Lower lobe of right lung (tissue), 2 donors: Measurements from ENCODE around the gene FHAD1. TPM values are rescaled to one million over a fixed set of nuclear protein-coding genes. Genes with fewer than 3 reads are reported as not detected.

Source experiments
- ATAC-seq, 2 donors: fragments of 200-7000 bp; cut with Tn5 transposase; one replicate each; pipeline ENCODE4 v1.9.1; 2020 to 2022; ENCODE audit warnings: mild to moderate bottlenecking in 2 of 2, moderate library complexity in 2 of 2
- DNase-seq: peaks from one replicate; pipeline ENCODE4 v3.0.0-alpha.2; 2020
- H3K27ac ChIP-seq: fragments of 200-600 bp; one replicate; pipeline ENCODE4 v1.8.0; 2022
- H3K27me3 ChIP-seq: fragments of 200-600 bp; one replicate; pipeline ENCODE4 v1.8.0; 2022; ENCODE audit warnings: low read depth
- H3K36me3 ChIP-seq: fragments of 200-600 bp; one replicate; pipeline ENCODE4 v1.8.0; 2022; ENCODE audit warnings: mild to moderate bottlenecking
- H3K4me1 ChIP-seq: fragments of 200-600 bp; one replicate; pipeline ENCODE4 v1.8.0; 2022
- H3K4me3 ChIP-seq: fragments of 200-600 bp; one replicate; pipeline ENCODE4 v1.8.0; 2022; ENCODE audit warnings: mild to moderate bottlenecking
- H3K9me3 ChIP-seq: fragments of 200-600 bp; one replicate; pipeline ENCODE4 v1.8.0; 2022
- CTCF ChIP-seq: fragments of 200-600 bp; IDR thresholded peaks from one replicate; pipeline ENCODE4 v1.8.0; 2022; ENCODE audit warnings: antibody characterized with exemption, mild to moderate bottlenecking
- intact Hi-C: fragments of 100-400 bp; cut with DNase I; formaldehyde crosslinking; loops from one replicate; pipeline ENCODE4 v1.11.0; 2022
- total RNA-seq: library from RNA; stranded (reverse); fragmentation: NEBNext Ultra II Directional; extraction: Animal tissue kit (Norgen Biotek cat#: 25700); gene quantifications from one replicate; pipeline ENCODE4 v1.2.1, GENCODE V29; 2021
- donor health status: DM: no; HTN: yes; CAD: no; lungs with severe emphysema.

The FHAD1 gene
- total RNA-seq, 1 donor from 2014 or later = 14.3 TPM

- Histone ChIP-seq H3K27me3 (no peaks in the 10 kb centered on the region), H3K4me3 (no peak overlapping the region), H3K9me3 (no peaks in the 10 kb centered on the region), H3K36me3 (peaks cover 11% of the 10 kb centered on the region), H3K27ac (no peak overlapping the region), H3K4me1 (peaks cover 56% of the 10 kb centered on the region)
- DNase-seq (no peak), ATAC-seq (no peak)
- intact Hi-C loops = no loop called here
- TF ChIP-seq CTCF = no peak
Measured at GRCh38 chr1:15420853-15421465, 173.9 kb downstream of the FHAD1 start.

DNA sequence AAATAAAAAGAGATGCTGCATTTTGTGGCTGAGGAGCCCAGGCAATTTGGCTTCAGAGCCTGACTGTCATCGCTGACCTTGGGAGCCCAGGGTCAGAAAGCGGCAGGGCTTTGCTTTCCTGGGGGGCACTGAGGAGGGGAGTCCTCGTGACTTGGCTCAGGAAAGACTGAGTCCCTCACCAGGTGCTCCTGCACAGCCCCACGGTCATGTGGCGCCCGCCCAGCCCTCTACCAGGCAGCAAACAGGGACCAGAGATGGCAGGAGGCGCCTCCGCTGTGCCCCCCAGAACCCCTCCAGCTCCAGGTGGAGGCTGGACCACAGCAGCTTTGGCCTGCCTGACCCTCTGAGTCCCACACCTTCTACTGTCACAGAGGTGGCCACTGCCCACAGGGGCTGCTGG, 175.8 kb downstream of the FHAD1 start:
- Histone ChIP-seq H3K27ac (no peak overlapping the region), H3K4me3 (no peak overlapping the region), H3K27me3 (no peaks in the 10 kb centered on the region), H3K4me1 (peaks cover 37% of the 10 kb centered on the region), H3K9me3 (no peaks in the 10 kb centered on the region), H3K36me3 (peaks cover 29% of the 10 kb centered on the region)
- no peak for TF ChIP-seq CTCF
- DNase-seq (no peak), ATAC-seq (no peak)
- intact Hi-C loops = no loop called here

GRCh38 chr1:15423355-15424077, 176.5 kb downstream of the FHAD1 start:
- Histone ChIP-seq H3K36me3 (peaks cover 33% of the 10 kb centered on the region), H3K27me3 (no peaks in the 10 kb centered on the region), H3K4me3 (no peak overlapping the region), H3K4me1 (peaks cover 34% of the 10 kb centered on the region), H3K27ac (no peak overlapping the region), H3K9me3 (no peaks in the 10 kb centered on the region)
- DNase-seq (no peak), ATAC-seq (no peak)
- TF ChIP-seq CTCF = no peak
- intact Hi-C loops = no loop called here

DNA sequence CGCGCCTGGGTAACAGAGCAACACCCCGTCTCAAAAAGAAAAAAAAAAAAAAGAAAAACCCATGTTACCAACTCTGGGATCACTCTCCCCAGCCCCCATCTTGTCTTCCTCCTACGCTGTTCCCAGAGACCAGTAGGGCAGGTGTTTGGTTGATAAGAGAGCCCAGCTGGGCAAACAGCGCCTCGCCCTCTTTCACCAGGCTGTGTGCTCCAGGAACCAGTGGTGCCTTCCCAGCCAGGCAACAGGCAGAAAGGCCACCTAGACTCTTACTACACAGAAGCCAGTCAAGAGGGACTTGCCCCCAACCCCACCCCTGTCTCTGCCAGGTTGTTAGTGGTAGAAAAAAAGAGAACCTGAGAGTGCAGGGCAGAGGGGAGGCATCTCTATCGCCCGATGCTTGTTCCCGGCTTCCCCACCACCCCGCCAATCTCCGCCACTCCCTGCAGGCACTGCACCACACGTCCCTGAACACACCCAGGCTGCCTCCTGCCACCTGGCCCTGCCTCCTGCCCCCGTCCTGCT, 177.2 kb downstream of the FHAD1 start:
- Histone ChIP-seq H3K27ac (no peak overlapping the region), H3K4me3 (no peak overlapping the region), H3K27me3 (no peaks in the 10 kb centered on the region), H3K9me3 (no peaks in the 10 kb centered on the region), H3K36me3 (peaks cover 40% of the 10 kb centered on the region), H3K4me1 (peaks cover 27% of the 10 kb centered on the region)
- ATAC-seq = peak; percentile 43 to 72
- peak; percentile 69 for DNase-seq
- intact Hi-C loops = no loop called here
- no peak for TF ChIP-seq CTCF

- no peak overlapping the region for H3K27ac ChIP-seq
- no peak for DNase-seq
- intact Hi-C loops = no loop called here
Measured at GRCh38 chr1:15424981-15425380, 178.0 kb downstream of the FHAD1 start.

More at GRCh38 chr1:15424981-15425380, 178.0 kb downstream of the FHAD1 start:
- no peak for ATAC-seq
- no peak for TF ChIP-seq CTCF
- Histone ChIP-seq H3K27me3 (no peaks in the 10 kb centered on the region), H3K36me3 (peaks cover 47% of the 10 kb centered on the region), H3K4me3 (no peak overlapping the region), H3K4me1 (peaks cover 22% of the 10 kb centered on the region), H3K9me3 (no peaks in the 10 kb centered on the region)
